Omental fat pad (tissue), 4 donors: ENCODE results near the gene OSBPL1A. TPM values are rescaled to one million over a fixed set of nuclear protein-coding genes. Genes with fewer than 3 reads are reported as not detected.

Experiments
- ATAC-seq: fragments of 150-250 bp; one replicate; pipeline ENCODE4 v1.9.1; 2016; ENCODE audit warnings: mild to moderate bottlenecking, moderate library complexity; ENCODE audit not compliant: low FRiP score
- DNase-seq: peaks from one replicate; pipeline ENCODE4 v3.0.0-alpha.2; 2019; ENCODE audit warnings: low spot score
- CTCF ChIP-seq, 3 donors: fragments of 450-650 bp; IDR thresholded peaks; one replicate each; pipeline ENCODE4 v1.5.1; 2016 to 2017; ENCODE audit warnings: antibody characterized with exemption in 3 of 3, mild to moderate bottlenecking in 3 of 3, moderate library complexity in 2 of 3
- total RNA-seq, 4 donors: library from RNA; depleted of rRNA; stranded (reverse); fragments of >200 nt; gene quantifications; one replicate each; pipeline ENCODE4 v1.1.0, GENCODE V29; 2016

Gene OSBPL1A
- total RNA-seq, 4 donors from 2014 or later: 67.1 to 123 (median 109) TPM

DNA sequence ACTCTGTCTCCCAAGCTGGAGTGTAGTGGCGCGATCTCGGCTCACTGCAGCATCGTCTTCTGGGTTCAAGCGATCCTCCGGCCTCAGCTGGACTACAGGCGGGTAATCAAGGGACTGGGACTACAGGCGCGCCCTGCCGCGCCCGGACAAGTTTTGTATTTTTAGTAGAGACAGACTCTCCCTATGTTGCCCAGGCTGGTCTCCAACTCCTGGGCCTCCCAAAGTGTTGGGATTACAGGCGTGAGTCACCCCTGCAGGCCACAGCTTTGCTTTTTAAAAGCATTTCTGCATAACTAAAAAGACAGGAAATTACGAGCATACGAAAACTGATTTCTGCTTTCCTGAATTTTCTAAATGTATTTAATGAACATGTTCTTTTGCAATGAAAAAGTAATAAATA lies 916 bp upstream of the OSBPL1A start:
- DNase-seq: no peak
- ATAC-seq: no peak
- no peak for TF ChIP-seq CTCF (IDR thresholded peaks at IDR 0.05)

GRCh38 chr18:24397131-24397693 lies 412 bp downstream of the OSBPL1A start:
- no peak for TF ChIP-seq CTCF (IDR thresholded peaks at IDR 0.05)
- ATAC-seq: peak; percentile 58
- peak; percentile 85 for DNase-seq

DNA sequence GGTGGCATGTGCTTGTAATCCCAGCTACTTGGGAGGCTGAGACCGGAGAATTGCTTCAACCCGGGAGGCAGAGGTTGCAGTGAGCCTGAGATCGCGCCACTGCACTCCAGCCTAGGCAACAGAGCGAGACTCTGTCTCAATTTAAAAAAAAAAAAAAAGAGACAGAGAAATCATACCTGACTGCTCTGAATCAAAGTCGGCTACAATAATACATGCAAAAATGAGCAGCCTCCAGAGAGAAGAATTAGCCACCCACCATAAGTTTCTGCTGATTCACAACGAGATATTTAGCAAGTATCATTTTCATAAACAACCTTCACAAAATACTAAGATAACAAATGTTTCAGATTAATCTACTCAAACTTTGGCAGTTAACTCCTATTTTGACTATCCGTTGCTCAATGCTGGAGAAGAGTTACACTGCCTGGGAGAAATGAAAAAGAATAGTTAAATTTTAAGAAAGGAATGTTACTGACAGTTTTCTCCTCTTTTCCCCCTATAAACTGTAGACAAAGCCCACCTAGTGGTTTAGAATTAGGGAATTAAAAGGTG lies 1.5 kb downstream of the OSBPL1A start:
- TF ChIP-seq CTCF (IDR thresholded peaks at IDR 0.05): no peak
- no peak for ATAC-seq
- DNase-seq: no peak

DNA sequence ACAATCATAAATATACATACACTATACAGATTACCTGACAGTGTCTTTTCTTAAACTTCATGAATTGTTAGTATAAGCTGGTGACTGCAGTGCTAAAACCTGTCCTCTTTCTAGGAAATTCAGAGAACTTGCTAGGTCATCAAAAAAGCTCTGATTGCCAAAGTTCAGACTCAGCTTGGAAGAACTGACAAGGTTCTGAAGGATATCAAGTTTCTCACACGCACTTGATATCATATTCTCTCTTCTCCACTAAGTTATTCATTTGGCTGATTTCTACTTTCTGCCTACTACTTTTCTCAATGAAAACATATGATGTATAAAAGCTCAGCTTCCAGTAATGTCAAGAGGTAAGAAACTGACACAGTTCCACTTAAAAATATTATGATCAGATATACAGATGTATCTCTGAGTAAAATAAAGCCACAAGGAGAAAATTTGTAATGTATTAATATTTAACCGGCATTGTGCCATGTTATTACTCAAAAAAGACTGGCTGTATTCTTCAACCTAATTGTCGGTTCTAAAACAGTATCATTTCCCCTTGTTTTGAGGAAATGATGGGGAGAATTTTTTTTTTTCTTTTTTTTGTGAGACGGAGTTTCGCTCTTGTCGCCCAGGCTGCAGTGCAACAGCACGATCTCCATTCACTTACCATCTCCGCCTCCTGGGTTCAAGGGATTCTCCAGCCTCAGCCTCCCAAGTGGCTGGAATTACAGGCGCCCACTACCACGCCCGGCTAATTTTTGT lies 2.4 kb downstream of the OSBPL1A start:
- no peak for TF ChIP-seq CTCF (IDR thresholded peaks at IDR 0.05)
- ATAC-seq: no peak

GRCh38 chr18:24388957-24389356 lies 8.7 kb downstream of the OSBPL1A start:
- ATAC-seq (no peak), DNase-seq (no peak)
- TF ChIP-seq CTCF (IDR thresholded peaks at IDR 0.05): no peak

More for the DNA sequence above, 2.4 kb downstream of the OSBPL1A start:
- DNase-seq: no peak

- TF ChIP-seq CTCF (IDR thresholded peaks at IDR 0.05): no peak
- ATAC-seq (no peak), DNase-seq (no peak)
Observed at GRCh38 chr18:24386681-24387080, 10.9 kb downstream of the OSBPL1A start.

DNA sequence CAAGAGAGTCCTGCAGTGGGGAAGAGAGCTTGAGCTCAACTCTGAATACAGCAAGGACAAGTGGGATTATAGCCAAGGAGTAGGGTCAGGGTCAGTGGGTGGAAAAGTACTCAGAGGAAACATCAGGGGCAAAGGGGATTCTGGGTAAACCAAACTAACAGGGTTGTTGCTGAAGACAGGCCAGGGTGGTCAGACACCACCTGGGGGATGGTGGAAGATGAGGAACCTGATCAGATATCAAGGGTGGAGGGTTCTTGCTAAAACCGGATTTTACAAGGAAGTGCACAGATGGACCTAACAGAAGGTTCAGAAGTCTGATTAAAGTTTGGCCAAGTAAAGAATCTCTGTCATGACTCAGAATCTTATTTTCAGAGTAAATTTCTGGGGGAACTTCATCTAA lies 16.5 kb downstream of the OSBPL1A start:
- no peak for DNase-seq
- no peak for ATAC-seq
- no peak for TF ChIP-seq CTCF (IDR thresholded peaks at IDR 0.05)
